ENCODE results near the gene GALNT17.

GALNT17 gene

GRCh38 chr7:71535616-71536015 lies 403.7 kb downstream of the GALNT17 start:
- Histone ChIP-seq H3K79me2 (ENCODE audit: insufficient read depth, low read length) (no peaks in the 10 kb centered on the region), H3K9me3 (ENCODE audit: insufficient read depth, low read length, severe bottlenecking) (no peaks in the 10 kb centered on the region), H2AFZ (ENCODE audit: low read depth, low read length) (no peak overlapping the region), H3K4me3 (ENCODE audit: low read depth in 1 of 2, low read length in 2 of 2) (no peak overlapping the region), H4K20me1 (ENCODE audit: insufficient read depth, low read length) (no peaks in the 10 kb centered on the region), H3K27me3 (ENCODE audit: insufficient read depth, low read length, poor library complexity) (peaks cover 4% of the 10 kb centered on the region), H3K4me1 (ENCODE audit: insufficient read depth, low read length) (no peaks in the 10 kb centered on the region), H3K4me2 (ENCODE audit: insufficient read depth, low read length) (no peak overlapping the region), H3K27ac (ENCODE audit: low read length) (no peak overlapping the region), H3K9ac (ENCODE audit: low read depth, low read length) (no peak overlapping the region), H3K36me3 (ENCODE audit: insufficient read depth, low read length) (no peaks in the 10 kb centered on the region)
- DNase-seq (no peak), ATAC-seq (ENCODE audit: insufficient read depth, low read depth) (no peak)
- TF ChIP-seq EZH2 (IDR thresholded peaks at IDR 0.05; ENCODE audit: borderline replicate concordance, low read depth, low read length, severe bottlenecking) (no peak), CTCF (IDR thresholded peaks at IDR 0.05; ENCODE audit: borderline replicate concordance, extremely low read depth, low read length, poor library complexity, severe bottlenecking) (no peak)

- DNase-seq = no peak
- Histone ChIP-seq H3K27me3 (ENCODE audit: insufficient read depth, low read length, poor library complexity) (peaks cover 4% of the 10 kb centered on the region), H3K27ac (ENCODE audit: low read length) (no peak overlapping the region), H3K4me3 (ENCODE audit: low read depth in 1 of 2, low read length in 2 of 2) (no peak overlapping the region), H3K36me3 (ENCODE audit: insufficient read depth, low read length) (no peaks in the 10 kb centered on the region), H3K9ac (ENCODE audit: low read depth, low read length) (no peak overlapping the region), H3K9me3 (ENCODE audit: insufficient read depth, low read length, severe bottlenecking) (no peaks in the 10 kb centered on the region), H3K79me2 (ENCODE audit: insufficient read depth, low read length) (no peaks in the 10 kb centered on the region), H2AFZ (ENCODE audit: low read depth, low read length) (no peak overlapping the region), H3K4me1 (ENCODE audit: insufficient read depth, low read length) (no peaks in the 10 kb centered on the region), H3K4me2 (ENCODE audit: insufficient read depth, low read length) (no peak overlapping the region), H4K20me1 (ENCODE audit: insufficient read depth, low read length) (no peaks in the 10 kb centered on the region)
- ATAC-seq (ENCODE audit: insufficient read depth, low read depth) = no peak
- TF ChIP-seq CTCF (IDR thresholded peaks at IDR 0.05; ENCODE audit: borderline replicate concordance, extremely low read depth, low read length, poor library complexity, severe bottlenecking) (no peak), EZH2 (IDR thresholded peaks at IDR 0.05; ENCODE audit: borderline replicate concordance, low read depth, low read length, severe bottlenecking) (no peak)
Measured at GRCh38 chr7:71538210-71538609, 406.3 kb downstream of the GALNT17 start.

- no peak for DNase-seq
Measured at GRCh38 chr7:71539615-71540014, 407.7 kb downstream of the GALNT17 start.

More at GRCh38 chr7:71539615-71540014, 407.7 kb downstream of the GALNT17 start:
- H3K27me3 ChIP-seq (ENCODE audit: insufficient read depth, low read length, poor library complexity) = no peaks in the 10 kb centered on the region
- no peaks in the 10 kb centered on the region for H3K36me3 ChIP-seq (ENCODE audit: insufficient read depth, low read length)
- TF ChIP-seq EZH2 (IDR thresholded peaks at IDR 0.05; ENCODE audit: borderline replicate concordance, low read depth, low read length, severe bottlenecking) = no peak
- TF ChIP-seq CTCF (IDR thresholded peaks at IDR 0.05; ENCODE audit: borderline replicate concordance, extremely low read depth, low read length, poor library complexity, severe bottlenecking) = no peak
- no peak overlapping the region for H3K9ac ChIP-seq (ENCODE audit: low read depth, low read length)
- H3K9me3 ChIP-seq (ENCODE audit: insufficient read depth, low read length, severe bottlenecking) = no peaks in the 10 kb centered on the region
- no peak overlapping the region for H2AFZ ChIP-seq (ENCODE audit: low read depth, low read length)
- H3K79me2 ChIP-seq (ENCODE audit: insufficient read depth, low read length) = no peaks in the 10 kb centered on the region
- H4K20me1 ChIP-seq (ENCODE audit: insufficient read depth, low read length) = no peaks in the 10 kb centered on the region
- no peak overlapping the region for H3K27ac ChIP-seq (ENCODE audit: low read length)
- ATAC-seq (ENCODE audit: insufficient read depth, low read depth) = no peak
- H3K4me3 ChIP-seq (ENCODE audit: low read depth in 1 of 2, low read length in 2 of 2) = no peak overlapping the region
- no peaks in the 10 kb centered on the region for H3K4me1 ChIP-seq (ENCODE audit: insufficient read depth, low read length)
- H3K4me2 ChIP-seq (ENCODE audit: insufficient read depth, low read length) = no peak overlapping the region

Data from DND-41 (cell line).